ENCODE results near the gene SULF2.
"Not testable (repeated sequence)": the region's sequence is repeated elsewhere in the genome, so short reads cannot be mapped to it uniquely, and the experiment has no call there.

The SULF2 gene

GRCh38 chr20:47785311-47785853, at the start of gene SULF2:
TSS of gene SULF2 (minus strand) at chr20:47785481. CDS start at chr20:47757363, 28,118 bp downstream.
- peak; percentile 18 for DNase-seq

GRCh38 chr20:47831675-47832074, 46.4 kb upstream of the SULF2 start:
- not testable (repeated sequence) for DNase-seq

- DNase-seq, result not testable (repeated sequence)
These were observed 41.4 kb upstream of the SULF2 start for GRCh38 chr20:47826716-47827115.

- not testable (repeated sequence) for DNase-seq
These were observed 40.7 kb upstream of the SULF2 start for GRCh38 chr20:47826006-47826405.

- no peak for DNase-seq
These were observed 39.9 kb upstream of the SULF2 start for GRCh38 chr20:47825011-47825762.

- DNase-seq, result not testable (repeated sequence)
These were observed 38.7 kb upstream of the SULF2 start for GRCh38 chr20:47823941-47824340.

- DNase-seq, result no peak
These were observed 36.3 kb upstream of the SULF2 start for GRCh38 chr20:47821481-47822100.

- no peak for DNase-seq
These were observed 33.8 kb upstream of the SULF2 start for GRCh38 chr20:47818996-47819609.

GRCh38 chr20:47818466-47818865, 33.2 kb upstream of the SULF2 start:
- DNase-seq, result no peak

- DNase-seq, result no peak
These were observed 32.7 kb upstream of the SULF2 start for GRCh38 chr20:47818016-47818415.

GRCh38 chr20:47817573-47817972, 32.3 kb upstream of the SULF2 start:
- no peak for DNase-seq

GRCh38 chr20:47816487-47817451, 31.5 kb upstream of the SULF2 start:
- no peak for DNase-seq

GRCh38 chr20:47815866-47816265, 30.6 kb upstream of the SULF2 start:
- no peak for DNase-seq

- DNase-seq, result no peak
These were observed 30.1 kb upstream of the SULF2 start for GRCh38 chr20:47815416-47815806.

- DNase-seq, result no peak
These were observed 29.5 kb upstream of the SULF2 start for GRCh38 chr20:47814632-47815415.

- no peak for DNase-seq
These were observed 25.6 kb upstream of the SULF2 start for GRCh38 chr20:47810721-47811347.

GRCh38 chr20:47810116-47810677, 24.9 kb upstream of the SULF2 start:
- DNase-seq, result no peak

- DNase-seq, result no peak
These were observed 24.1 kb upstream of the SULF2 start for GRCh38 chr20:47809161-47809960.

GRCh38 chr20:47805951-47806350, 20.7 kb upstream of the SULF2 start:
- no peak for DNase-seq

GRCh38 chr20:47804972-47805371, 19.7 kb upstream of the SULF2 start:
- not testable (repeated sequence) for DNase-seq

All from stimulated activated CD4-positive, alpha-beta T cell treated with anti-CD3 and anti-CD28 coated beads, Interleukin-15, amount 100 ng/mL, for 24 hours (primary cell).